ENCODE data around the gene CFC1. TPM values are rescaled to one million over a fixed set of nuclear protein-coding genes. Genes with fewer than 3 reads are reported as not detected.
A peak's percentile ranks its signal among the peaks of the same experiment; 100 is the strongest.
"Not testable (repeated sequence)": the region's sequence is repeated elsewhere in the genome, so short reads cannot be mapped to it uniquely, and the experiment has no call there.

Gene CFC1
- total and polyA plus RNA-seq, 2 of the 8 experiments (the other 6 are each of a cell fraction or from before 2014, with no cell fraction given): 0.14 TPM; not detected in 1

DNA sequence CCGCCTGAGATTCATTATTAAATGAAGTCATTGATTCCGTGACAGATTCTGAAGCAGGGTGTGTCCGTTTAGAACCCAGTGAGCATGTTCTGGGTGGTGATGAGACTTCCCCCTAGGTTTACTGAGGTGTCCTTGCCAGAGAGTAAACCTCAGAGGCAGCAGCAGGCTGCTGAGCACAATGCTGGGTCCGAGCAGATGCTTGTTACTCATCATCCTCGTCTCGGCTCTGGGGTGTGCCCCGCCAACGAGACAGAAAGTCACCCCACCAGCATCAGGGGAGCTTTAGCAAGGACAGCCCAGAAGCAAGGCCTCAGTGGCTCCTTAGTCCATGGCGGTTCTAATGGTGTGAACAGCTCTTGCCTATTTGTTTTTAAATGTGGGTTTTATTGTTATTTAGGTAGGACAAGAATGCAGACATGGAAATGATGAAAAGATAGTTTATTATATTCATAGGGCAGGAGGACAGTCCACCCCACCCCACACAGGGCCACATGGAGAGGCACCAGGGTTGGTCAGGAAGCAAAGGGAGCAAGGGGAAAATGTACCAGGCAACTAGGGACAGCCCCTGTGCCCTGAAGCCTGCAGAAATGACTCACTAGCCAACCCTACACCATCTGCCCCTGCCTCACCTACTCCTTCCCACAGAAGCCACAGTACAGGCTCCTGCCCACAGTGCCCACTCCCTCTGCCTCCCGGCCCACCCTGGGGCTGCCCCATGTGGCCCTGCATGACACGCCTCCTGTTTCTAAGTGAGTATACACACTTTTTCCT lies 10.5 kb downstream of the CFC1 start:
- H3K79me2 ChIP-seq (ENCODE audit: control insufficient read depth in 1 of 2, insufficient read depth in 2 of 2, low read length in 2 of 2); H2BK120ac ChIP-seq (replicated peaks; ENCODE audit: low read depth, low read length); H3K27me3 ChIP-seq (replicated peaks in 1 of 4; ENCODE audit: control insufficient read depth in 3 of 4, extremely low read depth in 1 of 4, insufficient read depth in 3 of 4, low read length in 3 of 4); H2BK12ac ChIP-seq (ENCODE audit: low read depth, low read length); H3K23me2 ChIP-seq (ENCODE audit: low read depth, low read length); H3K36me3 ChIP-seq (ENCODE audit: control insufficient read depth in 2 of 4, insufficient read depth in 4 of 4, low read length in 3 of 4); H3K23ac ChIP-seq (ENCODE audit: insufficient read length); POLR2A ChIA-PET (ENCODE audit: partially characterized antibody); H3K9me3 ChIP-seq (ENCODE audit: insufficient read depth in 2 of 2, low read depth in 1 of 2, low read length in 1 of 2); H2BK5ac ChIP-seq (ENCODE audit: low read depth, low read length); H3K4me2 ChIP-seq (ENCODE audit: insufficient read depth in 1 of 2, low read depth in 2 of 2, low read length in 2 of 2); CTCF ChIA-PET (ENCODE audit: partially characterized antibody); H2BK20ac ChIP-seq (ENCODE audit: low read length); H3K18ac ChIP-seq (ENCODE audit: extremely low read depth, low read length); H4K5ac ChIP-seq (ENCODE audit: insufficient read length, low read depth, low read length); H3K9ac ChIP-seq (replicated peaks in 1 of 4; ENCODE audit: extremely low read depth in 1 of 4, low read depth in 3 of 4, low read length in 3 of 4); H2BK15ac ChIP-seq (ENCODE audit: low read length); H3K56ac ChIP-seq (replicated peaks; ENCODE audit: insufficient read length, low read depth, low read length); H2AK5ac ChIP-seq (ENCODE audit: low read depth, low read length); H2AFZ ChIP-seq (ENCODE audit: low read length); H3K27ac ChIP-seq (ENCODE audit: low read depth, low read length); FAIRE-seq; H4K8ac ChIP-seq (ENCODE audit: extremely low read depth, insufficient read depth, low read length); H4K91ac ChIP-seq (replicated peaks; ENCODE audit: insufficient read length, low read length); H3K4me3 ChIP-seq (ENCODE audit: extremely low read depth in 1 of 4, insufficient read depth in 2 of 4, low read depth in 3 of 4, low read length in 4 of 4); H3K4me1 ChIP-seq (replicated peaks in 1 of 4; ENCODE audit: control insufficient read depth in 3 of 4, insufficient read depth in 4 of 4, low read length in 3 of 4); H3K4ac ChIP-seq (replicated peaks; ENCODE audit: insufficient read length, low read depth, low read length); H4K20me1 ChIP-seq (replicated peaks in 1 of 2; ENCODE audit: control insufficient read depth in 1 of 2, insufficient read depth in 2 of 2, low read length in 2 of 2); H3K79me1 ChIP-seq (ENCODE audit: low read depth, low read length); H3K14ac ChIP-seq (ENCODE audit: insufficient read length): not testable (repeated sequence)
- DNase-seq (ENCODE audit: low read depth in 1 of 2, low spot score in 2 of 2): peak in 1 of 2 experiments; percentile 24
- no CpG with 5 or more reads among the region's 11 CpGs for WGBS, 2 experiments (ENCODE audit: extremely low coverage in 1 of 2, insufficient coverage in 1 of 2, insufficient read length in 1 of 2, insufficient replicate concordance in 2 of 2, low coverage in 1 of 2, low lambda C conversion rate in 2 of 2, missing lambda C conversion rate in 1 of 2)

DNA sequence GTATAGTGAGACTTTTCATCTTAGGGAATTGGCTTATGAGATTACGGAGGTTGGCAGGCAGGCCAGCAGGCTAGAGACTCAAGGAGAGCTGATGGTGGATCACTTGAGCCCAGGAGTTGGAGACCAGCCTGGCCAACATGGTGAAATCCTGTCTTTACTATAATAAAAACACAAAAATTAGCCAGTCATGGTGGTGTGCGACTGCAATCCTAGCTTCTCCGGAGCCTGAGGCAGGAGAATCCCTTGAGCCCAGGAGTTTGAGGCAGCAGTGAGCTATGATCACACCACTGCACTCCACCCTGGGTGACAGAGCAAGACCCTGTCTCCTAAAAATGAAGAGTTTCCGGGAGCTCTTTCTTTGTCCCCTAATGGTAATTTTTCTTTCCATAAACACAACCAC lies 14.6 kb downstream of the CFC1 start:
- H2BK15ac ChIP-seq (ENCODE audit: low read length); H3K9me3 ChIP-seq (ENCODE audit: insufficient read depth in 2 of 2, low read depth in 1 of 2, low read length in 1 of 2); H2AK5ac ChIP-seq (ENCODE audit: low read depth, low read length); H3K23ac ChIP-seq (ENCODE audit: insufficient read length); H2BK120ac ChIP-seq (replicated peaks; ENCODE audit: low read depth, low read length); H2BK12ac ChIP-seq (ENCODE audit: low read depth, low read length); H4K91ac ChIP-seq (replicated peaks; ENCODE audit: insufficient read length, low read length); H3K4ac ChIP-seq (replicated peaks; ENCODE audit: insufficient read length, low read depth, low read length); H4K5ac ChIP-seq (ENCODE audit: insufficient read length, low read depth, low read length); H3K23me2 ChIP-seq (ENCODE audit: low read depth, low read length); H3K4me2 ChIP-seq (ENCODE audit: insufficient read depth in 1 of 2, low read depth in 2 of 2, low read length in 2 of 2); H2BK5ac ChIP-seq (ENCODE audit: low read depth, low read length); CTCF ChIA-PET (ENCODE audit: partially characterized antibody); H3K79me2 ChIP-seq (ENCODE audit: control insufficient read depth in 1 of 2, insufficient read depth in 2 of 2, low read length in 2 of 2); POLR2A ChIA-PET (ENCODE audit: partially characterized antibody); H3K79me1 ChIP-seq (ENCODE audit: low read depth, low read length); H4K8ac ChIP-seq (ENCODE audit: extremely low read depth, insufficient read depth, low read length); H3K18ac ChIP-seq (ENCODE audit: extremely low read depth, low read length); H3K56ac ChIP-seq (replicated peaks; ENCODE audit: insufficient read length, low read depth, low read length); H3K36me3 ChIP-seq (ENCODE audit: control insufficient read depth in 2 of 4, insufficient read depth in 4 of 4, low read length in 3 of 4); H2AFZ ChIP-seq (ENCODE audit: low read length); H3K4me1 ChIP-seq (replicated peaks in 1 of 4; ENCODE audit: control insufficient read depth in 3 of 4, insufficient read depth in 4 of 4, low read length in 3 of 4); H4K20me1 ChIP-seq (replicated peaks in 1 of 2; ENCODE audit: control insufficient read depth in 1 of 2, insufficient read depth in 2 of 2, low read length in 2 of 2); H3K14ac ChIP-seq (ENCODE audit: insufficient read length); H3K4me3 ChIP-seq (ENCODE audit: extremely low read depth in 1 of 4, insufficient read depth in 2 of 4, low read depth in 3 of 4, low read length in 4 of 4); FAIRE-seq; H3K9ac ChIP-seq (replicated peaks in 1 of 4; ENCODE audit: extremely low read depth in 1 of 4, low read depth in 3 of 4, low read length in 3 of 4); H3K27ac ChIP-seq (ENCODE audit: low read depth, low read length); H3K27me3 ChIP-seq (replicated peaks in 1 of 4; ENCODE audit: control insufficient read depth in 3 of 4, extremely low read depth in 1 of 4, insufficient read depth in 3 of 4, low read length in 3 of 4); H2BK20ac ChIP-seq (ENCODE audit: low read length): not testable (repeated sequence)
- DNase-seq (ENCODE audit: low read depth in 1 of 2, low spot score in 2 of 2): peak in 1 of 2 experiments; percentile 8
- 100% methylated on average over 2 of the region's 4 CpGs; no CpG with 5 or more reads in 1 of the 2 experiments for WGBS, 2 experiments (ENCODE audit: extremely low coverage in 1 of 2, insufficient coverage in 1 of 2, insufficient read length in 1 of 2, insufficient replicate concordance in 2 of 2, low coverage in 1 of 2, low lambda C conversion rate in 2 of 2, missing lambda C conversion rate in 1 of 2)
